ENCODE measurements around the gene OR4F15. TPM values are rescaled to one million over a fixed set of nuclear protein-coding genes. Genes with fewer than 3 reads are reported as not detected.

Gene OR4F15
- total and polyA plus RNA-seq, 2 donors (not counting 3 experiments of a cell fraction or from before 2014, with no cell fraction given) = not detected

DNA sequence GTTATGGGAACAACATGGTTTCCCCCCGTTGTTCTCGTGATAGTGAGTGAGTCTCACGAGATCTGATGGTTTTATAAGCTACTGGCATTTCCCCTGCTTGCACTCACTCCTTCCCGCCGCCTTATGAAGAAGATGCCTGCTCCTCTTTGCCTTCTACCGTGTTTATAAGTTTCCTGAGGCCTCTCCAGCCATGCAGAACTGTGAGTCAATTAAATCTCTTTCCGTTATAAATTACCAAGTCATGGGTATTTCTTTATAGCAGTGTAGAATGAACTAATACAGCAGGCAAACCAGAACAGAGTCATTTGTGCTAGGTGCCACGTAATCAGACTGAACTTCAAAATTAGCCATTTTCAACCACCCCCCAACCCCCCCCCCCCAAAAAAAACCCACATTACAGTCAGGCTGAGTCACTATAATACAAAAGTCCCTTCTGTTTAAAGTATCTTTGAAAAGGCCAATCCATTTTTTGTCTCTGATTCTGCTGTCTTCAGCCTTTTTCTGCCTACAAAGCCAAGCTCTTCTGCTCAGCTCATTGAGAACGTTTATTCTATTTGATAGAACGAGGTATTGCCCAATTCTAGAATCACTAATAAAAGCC lies 4.6 kb upstream of the OR4F15 start:
- intact Hi-C loops (cut with micrococcal nuclease) = no loop called here
- Histone ChIP-seq H3K4me2 (ENCODE audit: insufficient read depth, low read length) (no peak overlapping the region), H4K20me1 (replicated peaks; ENCODE audit: control insufficient read depth, extremely low read depth, insufficient read depth, low read length) (no peaks in the 10 kb centered on the region), H3K9me1 (replicated peaks; ENCODE audit: control insufficient read depth, extremely low read depth, insufficient read depth, low read length) (no peaks in the 10 kb centered on the region), H3K27me3 (ENCODE audit: control insufficient read depth in 2 of 2, insufficient read depth in 2 of 2, low read length in 2 of 2) (no peaks in the 10 kb centered on the region), H3K36me3 (ENCODE audit: control insufficient read depth in 2 of 2, extremely low read depth in 1 of 2, insufficient read depth in 2 of 2, low read length in 2 of 2) (no peaks in the 10 kb centered on the region), H3K9ac (replicated peaks; ENCODE audit: extremely low read depth, insufficient read depth, low read length) (no peak overlapping the region), H2AFZ (ENCODE audit: low read depth, low read length) (no peak overlapping the region), H3K79me2 (ENCODE audit: control insufficient read depth, insufficient read depth, low read length) (no peaks in the 10 kb centered on the region), H3K27ac (ENCODE audit: insufficient read depth, low read depth, low read length) (no peak overlapping the region), H3K4me1 (ENCODE audit: control insufficient read depth, extremely low read depth, insufficient read depth, low read length) (no peaks in the 10 kb centered on the region), H3K4me3 (replicated peaks in 1 of 3; ENCODE audit: insufficient read depth in 1 of 3, low read depth in 1 of 3, low read length in 3 of 3) (no peak overlapping the region), H3K9me3 (replicated peaks; ENCODE audit: control insufficient read depth, insufficient read depth, low read length) (no peaks in the 10 kb centered on the region)
- dilution Hi-C loops (cut with MboI; ENCODE audit: extremely low pct_ligation_motif_present, low sequenced_read_pairs) = no loop called here
- CTCF ChIA-PET = interaction anchor here (0.9 kb wide), 1 partner anchor 9 kb away, joined by 3 read pairs; no protein-coding TSS in a partner anchor
- POLR2A ChIA-PET = no interaction called here
- DNase-seq (ENCODE audit: low read depth, low spot score) (no peak), FAIRE-seq (no peak)
- no TSS peak for BruUV-seq (replicated peaks)
- no peak for TF ChIP-seq MYC (IDR thresholded peaks at IDR 0.05; ENCODE audit: low read depth, low read length)

DNA sequence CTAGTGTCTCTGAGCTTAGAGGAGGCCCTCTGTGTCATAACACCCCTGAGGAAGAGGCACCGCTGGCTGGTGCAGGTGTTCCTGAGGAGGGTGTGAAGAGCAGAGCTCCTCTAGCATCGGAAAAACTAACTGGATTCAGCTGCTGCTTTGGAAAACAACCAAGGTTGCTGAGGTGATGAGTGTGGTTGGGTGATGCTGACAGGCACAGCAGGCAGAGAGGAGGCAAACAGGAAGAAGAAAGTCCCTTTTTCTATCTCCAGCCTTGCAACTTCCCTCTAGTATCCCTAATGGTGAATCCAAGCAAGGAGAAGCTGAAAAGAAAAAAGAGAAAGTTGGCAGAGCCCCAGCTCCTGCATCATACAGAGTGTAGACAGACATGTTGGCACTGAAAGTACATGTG lies 3.8 kb upstream of the OR4F15 start:
- dilution Hi-C loops (cut with MboI; ENCODE audit: extremely low pct_ligation_motif_present, low sequenced_read_pairs) = no loop called here
- H3K9me3 ChIP-seq (replicated peaks; ENCODE audit: control insufficient read depth, insufficient read depth, low read length) = no peaks in the 10 kb centered on the region
- no peak for DNase-seq (ENCODE audit: low read depth, low spot score)
- H3K4me1 ChIP-seq (ENCODE audit: control insufficient read depth, extremely low read depth, insufficient read depth, low read length) = no peaks in the 10 kb centered on the region
- ChIA-PET CTCF (interaction anchor here (0.9 kb wide), 1 partner anchor 8 kb away, joined by 3 read pairs; no protein-coding TSS in a partner anchor), POLR2A (no interaction called here)
- no peaks in the 10 kb centered on the region for H3K27me3 ChIP-seq (ENCODE audit: control insufficient read depth in 2 of 2, insufficient read depth in 2 of 2, low read length in 2 of 2)
- H3K9me1 ChIP-seq (replicated peaks; ENCODE audit: control insufficient read depth, extremely low read depth, insufficient read depth, low read length) = no peaks in the 10 kb centered on the region
- intact Hi-C loops (cut with micrococcal nuclease) = no loop called here
- H3K79me2 ChIP-seq (ENCODE audit: control insufficient read depth, insufficient read depth, low read length) = no peaks in the 10 kb centered on the region
- no peak overlapping the region for H2AFZ ChIP-seq (ENCODE audit: low read depth, low read length)
- no peak for FAIRE-seq
- no peaks in the 10 kb centered on the region for H4K20me1 ChIP-seq (replicated peaks; ENCODE audit: control insufficient read depth, extremely low read depth, insufficient read depth, low read length)
- no peak overlapping the region for H3K27ac ChIP-seq (ENCODE audit: insufficient read depth, low read depth, low read length)
- no peak overlapping the region for H3K9ac ChIP-seq (replicated peaks; ENCODE audit: extremely low read depth, insufficient read depth, low read length)
- no peak overlapping the region for H3K4me3 ChIP-seq (replicated peaks in 1 of 3; ENCODE audit: insufficient read depth in 1 of 3, low read depth in 1 of 3, low read length in 3 of 3)
- H3K4me2 ChIP-seq (ENCODE audit: insufficient read depth, low read length) = no peak overlapping the region
- no peaks in the 10 kb centered on the region for H3K36me3 ChIP-seq (ENCODE audit: control insufficient read depth in 2 of 2, extremely low read depth in 1 of 2, insufficient read depth in 2 of 2, low read length in 2 of 2)
- no TSS peak for BruUV-seq (replicated peaks)
- TF ChIP-seq, protein P1, sequence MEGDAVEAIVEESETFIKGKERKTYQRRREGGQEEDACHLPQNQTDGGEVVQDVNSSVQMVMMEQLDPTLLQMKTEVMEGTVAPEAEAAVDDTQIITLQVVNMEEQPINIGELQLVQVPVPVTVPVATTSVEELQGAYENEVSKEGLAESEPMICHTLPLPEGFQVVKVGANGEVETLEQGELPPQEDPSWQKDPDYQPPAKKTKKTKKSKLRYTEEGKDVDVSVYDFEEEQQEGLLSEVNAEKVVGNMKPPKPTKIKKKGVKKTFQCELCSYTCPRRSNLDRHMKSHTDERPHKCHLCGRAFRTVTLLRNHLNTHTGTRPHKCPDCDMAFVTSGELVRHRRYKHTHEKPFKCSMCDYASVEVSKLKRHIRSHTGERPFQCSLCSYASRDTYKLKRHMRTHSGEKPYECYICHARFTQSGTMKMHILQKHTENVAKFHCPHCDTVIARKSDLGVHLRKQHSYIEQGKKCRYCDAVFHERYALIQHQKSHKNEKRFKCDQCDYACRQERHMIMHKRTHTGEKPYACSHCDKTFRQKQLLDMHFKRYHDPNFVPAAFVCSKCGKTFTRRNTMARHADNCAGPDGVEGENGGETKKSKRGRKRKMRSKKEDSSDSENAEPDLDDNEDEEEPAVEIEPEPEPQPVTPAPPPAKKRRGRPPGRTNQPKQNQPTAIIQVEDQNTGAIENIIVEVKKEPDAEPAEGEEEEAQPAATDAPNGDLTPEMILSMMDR (IDR thresholded peaks at IDR 0.05; ENCODE audit: extremely low read depth in 1 of 2, insufficient read depth in 1 of 2, low read depth in 1 of 2, low read length in 2 of 2) = no peak
- TF ChIP-seq EZH2 (IDR thresholded peaks at IDR 0.05; ENCODE audit: borderline replicate concordance, low read depth, low read length, severe bottlenecking) (no peak), POLR2AphosphoS5 (IDR thresholded peaks at IDR 0.05; ENCODE audit: insufficient read depth, low read depth, low read length) (no peak), MYC (IDR thresholded peaks at IDR 0.05; ENCODE audit: low read depth, low read length) (no peak)
